HepG2 (cell line): ENCODE results near the gene TTC16. TPM values are rescaled to one million over a fixed set of nuclear protein-coding genes. Genes with fewer than 3 reads are reported as not detected.

ENCODE experiments used
- AGO1 ChIP-seq: fragments of 200-400 bp; formaldehyde crosslinking; IDR thresholded peaks from 2 replicates; pipeline ENCODE4 v1.6.1; 2017; ENCODE audit warnings: mild to moderate bottlenecking, low read depth, low read length, moderate library complexity; ENCODE audit not compliant: poor library complexity, severe bottlenecking
- CCDC6 ChIP-seq: sonication (generic); formaldehyde crosslinking; IDR thresholded peaks from 2 replicates; pipeline ENCODE4 v1.8.1; 2022; ENCODE audit warnings: mild to moderate bottlenecking, missing genetic modification reagents, moderate library complexity
- DPF2 ChIP-seq: sonication (generic); formaldehyde crosslinking; IDR thresholded peaks from 2 replicates; pipeline ENCODE4 v1.4.0; 2020; ENCODE audit warnings: mild to moderate bottlenecking, low read depth, missing genetic modification reagents, borderline replicate concordance
- HDAC2 ChIP-seq: sonication (generic); formaldehyde crosslinking; IDR thresholded peaks from 2 replicates; pipeline ENCODE4 v1.4.0; 2020; ENCODE audit warnings: missing genetic modification reagents
- KLF11 ChIP-seq: IDR thresholded peaks from 2 replicates; pipeline ENCODE4 v1.6.1; 2016; ENCODE audit warnings: missing compliant biosample characterization
- RAD21 ChIP-seq: fragments of 450-650 bp; formaldehyde crosslinking; IDR thresholded peaks from 2 replicates; pipeline ENCODE4 v1.5.0; 2020; ENCODE audit warnings: mild to moderate bottlenecking
- TCF7 ChIP-seq: sonication (generic); IDR thresholded peaks from 2 replicates; pipeline ENCODE4 v1.6.1; 2016; ENCODE audit warnings: antibody characterized with exemption, low read depth
- ZNF296 ChIP-seq: sonication (generic); formaldehyde crosslinking; conservative IDR thresholded peaks from 2 replicates; pipeline ENCODE4 v1.5.0; 2020; ENCODE audit warnings: mild to moderate bottlenecking, missing genetic modification reagents
- ZNF550 ChIP-seq: sonication (generic); formaldehyde crosslinking; IDR thresholded peaks from 2 replicates; pipeline ENCODE4 v1.4.0; 2020; ENCODE audit warnings: mild to moderate bottlenecking, missing genetic modification reagents, borderline replicate concordance
- polyA plus RNA-seq, 8 experiments: library from polyadenylated mRNA; depleted of rRNA in 3 of 8; stranded (reverse) in 7 of 8; unstranded in 1 of 8; fragments of >200 nt; fragmentation: Illumina TruSeq in 4 of 8; extraction: Trizol in 4 of 8; gene quantifications; 2 replicates each; pipeline versions ENCODE4 v1.2.1 to v1.2.3, GENCODE V29; 2011 to 2016; ENCODE audit warnings: low read depth in 4 of 8, missing spikeins in 1 of 8, mixed read lengths in 1 of 8; ENCODE audit not compliant: insufficient read depth in 1 of 8
- total RNA-seq, 5 experiments: library from RNA; depleted of rRNA; stranded (reverse); fragments of >200 nt; fragmentation: Illumina TruSeq; extraction: Trizol; gene quantifications; 2 replicates each; pipeline ENCODE4 v1.2.3, GENCODE V29; 2016; ENCODE audit warnings: low read depth in 1 of 5
- TF ChIP-seq, protein P1 (sequence below), 2 experiments: sonication (generic) in 1 of 2; formaldehyde crosslinking in 1 of 2; IDR thresholded peaks; 2 replicates each; pipeline versions ENCODE4 v1.6.1 to v1.9.0; 2014 to 2022; ENCODE audit warnings: antibody characterized with exemption in 1 of 2, borderline replicate concordance in 1 of 2, inconsistent platforms in 1 of 2, low read depth in 1 of 2, missing genetic modification reagents in 1 of 2
- TF ChIP-seq, protein P2 (sequence below): sonication (generic); formaldehyde crosslinking; IDR thresholded peaks from 2 replicates; pipeline ENCODE4 v1.5.0; 2020; ENCODE audit warnings: mild to moderate bottlenecking, missing genetic modification reagents, borderline replicate concordance

The TTC16 gene
- total and polyA plus RNA-seq, 2 of the 13 experiments (the other 11 are each of a cell fraction or from before 2014, with no cell fraction given): not detected

GRCh38 chr9:127734747-127735529 is 19.1 kb downstream of the TTC16 start, which contains the start of gene TOR2A (continued):
- TF ChIP-seq, protein P1, sequence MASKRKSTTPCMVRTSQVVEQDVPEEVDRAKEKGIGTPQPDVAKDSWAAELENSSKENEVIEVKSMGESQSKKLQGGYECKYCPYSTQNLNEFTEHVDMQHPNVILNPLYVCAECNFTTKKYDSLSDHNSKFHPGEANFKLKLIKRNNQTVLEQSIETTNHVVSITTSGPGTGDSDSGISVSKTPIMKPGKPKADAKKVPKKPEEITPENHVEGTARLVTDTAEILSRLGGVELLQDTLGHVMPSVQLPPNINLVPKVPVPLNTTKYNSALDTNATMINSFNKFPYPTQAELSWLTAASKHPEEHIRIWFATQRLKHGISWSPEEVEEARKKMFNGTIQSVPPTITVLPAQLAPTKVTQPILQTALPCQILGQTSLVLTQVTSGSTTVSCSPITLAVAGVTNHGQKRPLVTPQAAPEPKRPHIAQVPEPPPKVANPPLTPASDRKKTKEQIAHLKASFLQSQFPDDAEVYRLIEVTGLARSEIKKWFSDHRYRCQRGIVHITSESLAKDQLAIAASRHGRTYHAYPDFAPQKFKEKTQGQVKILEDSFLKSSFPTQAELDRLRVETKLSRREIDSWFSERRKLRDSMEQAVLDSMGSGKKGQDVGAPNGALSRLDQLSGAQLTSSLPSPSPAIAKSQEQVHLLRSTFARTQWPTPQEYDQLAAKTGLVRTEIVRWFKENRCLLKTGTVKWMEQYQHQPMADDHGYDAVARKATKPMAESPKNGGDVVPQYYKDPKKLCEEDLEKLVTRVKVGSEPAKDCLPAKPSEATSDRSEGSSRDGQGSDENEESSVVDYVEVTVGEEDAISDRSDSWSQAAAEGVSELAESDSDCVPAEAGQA (IDR thresholded peaks at IDR 0.05; ENCODE audit: low read depth): peak; percentile 66
- TF ChIP-seq, protein P1 (CRISPR knock-in tag; IDR thresholded peaks at IDR 0.05; ENCODE audit: borderline replicate concordance): no peak
- TF ChIP-seq HDAC2 (CRISPR knock-in tag) (peak; percentile 19), KLF11 (CRISPR knock-in tag) (no peak), RAD21 (peak; percentile 90), ZNF296 (CRISPR knock-in tag) (no peak), ZNF550 (no peak), CCDC6 (CRISPR knock-in tag) (0 out of 2 replicates have a peak, but pooled peaks have one; percentile 30), TCF7 (no peak), AGO1 (peak; percentile 63), DPF2 (no peak; the same call in 1 of the 2 replicates)
- TF ChIP-seq, protein P2, sequence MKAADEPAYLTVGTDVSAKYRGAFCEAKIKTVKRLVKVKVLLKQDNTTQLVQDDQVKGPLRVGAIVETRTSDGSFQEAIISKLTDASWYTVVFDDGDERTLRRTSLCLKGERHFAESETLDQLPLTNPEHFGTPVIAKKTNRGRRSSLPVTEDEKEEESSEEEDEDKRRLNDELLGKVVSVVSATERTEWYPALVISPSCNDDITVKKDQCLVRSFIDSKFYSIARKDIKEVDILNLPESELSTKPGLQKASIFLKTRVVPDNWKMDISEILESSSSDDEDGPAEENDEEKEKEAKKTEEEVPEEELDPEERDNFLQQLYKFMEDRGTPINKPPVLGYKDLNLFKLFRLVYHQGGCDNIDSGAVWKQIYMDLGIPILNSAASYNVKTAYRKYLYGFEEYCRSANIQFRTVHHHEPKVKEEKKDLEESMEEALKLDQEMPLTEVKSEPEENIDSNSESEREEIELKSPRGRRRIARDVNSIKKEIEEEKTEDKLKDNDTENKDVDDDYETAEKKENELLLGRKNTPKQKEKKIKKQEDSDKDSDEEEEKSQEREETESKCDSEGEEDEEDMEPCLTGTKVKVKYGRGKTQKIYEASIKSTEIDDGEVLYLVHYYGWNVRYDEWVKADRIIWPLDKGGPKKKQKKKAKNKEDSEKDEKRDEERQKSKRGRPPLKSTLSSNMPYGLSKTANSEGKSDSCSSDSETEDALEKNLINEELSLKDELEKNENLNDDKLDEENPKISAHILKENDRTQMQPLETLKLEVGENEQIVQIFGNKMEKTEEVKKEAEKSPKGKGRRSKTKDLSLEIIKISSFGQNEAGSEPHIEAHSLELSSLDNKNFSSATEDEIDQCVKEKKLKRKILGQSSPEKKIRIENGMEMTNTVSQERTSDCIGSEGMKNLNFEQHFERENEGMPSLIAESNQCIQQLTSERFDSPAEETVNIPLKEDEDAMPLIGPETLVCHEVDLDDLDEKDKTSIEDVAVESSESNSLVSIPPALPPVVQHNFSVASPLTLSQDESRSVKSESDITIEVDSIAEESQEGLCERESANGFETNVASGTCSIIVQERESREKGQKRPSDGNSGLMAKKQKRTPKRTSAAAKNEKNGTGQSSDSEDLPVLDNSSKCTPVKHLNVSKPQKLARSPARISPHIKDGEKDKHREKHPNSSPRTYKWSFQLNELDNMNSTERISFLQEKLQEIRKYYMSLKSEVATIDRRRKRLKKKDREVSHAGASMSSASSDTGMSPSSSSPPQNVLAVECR: peak; percentile 87; the same call in 1 of the 2 replicates
